GM12891 (cell line): Measurements from ENCODE around the gene GRK3.

Experiments
- PAX5 ChIP-seq: IDR thresholded peaks from 2 replicates; pipeline ENCODE4 v1.6.1; 2011; ENCODE audit warnings: low read length, moderate library complexity, mild to moderate bottlenecking; ENCODE audit not compliant: insufficient read depth, severe bottlenecking
- POLR2A ChIP-seq: IDR thresholded peaks from 2 replicates; pipeline ENCODE4 v1.6.1; 2011; ENCODE audit warnings: low read depth, low read length, control low read depth
- POLR2AphosphoS5 ChIP-seq: IDR thresholded peaks from 2 replicates; pipeline ENCODE4 v1.6.1; 2011; ENCODE audit warnings: low read depth, low read length, control low read depth
- POU2F2 ChIP-seq: IDR thresholded peaks from 2 replicates; pipeline ENCODE4 v1.6.1; 2011; ENCODE audit warnings: low read depth, mild to moderate bottlenecking, control low read depth, low read length, moderate library complexity
- TAF1 ChIP-seq: IDR thresholded peaks from 2 replicates; pipeline ENCODE4 v1.6.1; 2011; ENCODE audit warnings: low read depth, low read length, control low read depth

DNA sequence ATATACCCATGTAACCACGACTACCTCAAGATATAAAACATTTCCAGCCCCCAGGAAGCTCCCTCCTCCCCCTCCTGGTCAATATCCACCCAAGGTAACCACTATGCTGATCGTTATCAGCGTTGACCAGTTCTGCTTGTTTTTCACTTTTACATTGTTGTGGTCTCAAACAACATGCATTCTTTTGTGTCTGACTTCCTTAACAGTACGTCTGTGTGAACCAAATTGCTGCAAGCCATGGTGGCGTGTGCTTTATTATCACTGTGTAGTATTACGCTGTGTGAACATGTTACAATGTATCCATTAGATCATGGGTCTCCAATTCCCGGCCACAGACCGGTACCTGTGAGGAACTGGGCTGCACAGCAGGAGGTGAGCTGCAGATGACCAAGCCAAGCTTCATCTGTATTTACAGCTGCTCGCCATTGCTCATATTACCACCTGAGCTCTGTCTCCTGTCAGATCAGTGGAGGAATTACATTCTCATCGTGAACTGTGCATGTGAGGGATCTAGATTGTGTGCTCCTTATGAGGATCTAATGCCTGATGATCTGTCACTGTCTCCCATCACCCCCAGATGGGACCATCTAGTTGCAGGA, 15.5 kb upstream of the GRK3 start:
- TF ChIP-seq POLR2A (no peak), POLR2AphosphoS5 (no peak), PAX5 (no peak), POU2F2 (no peak), TAF1 (no peak)
